HT1080 (cell line): ENCODE measurements around the gene FAM227B. TPM values are rescaled to one million over a fixed set of nuclear protein-coding genes. Genes with fewer than 3 reads are reported as not detected.
"Not testable (repeated sequence)": the region's sequence is repeated elsewhere in the genome, so short reads cannot be mapped to it uniquely, and the experiment has no call there.

Source experiments
- DNase-seq: peaks from one replicate; pipeline ENCODE4 v3.0.0-alpha.2; 2015; ENCODE audit warnings: low read depth
- polyA plus RNA-seq, 2 experiments: library from polyadenylated mRNA; depleted of rRNA; stranded (reverse); fragments of >200 nt; gene quantifications; 2 replicates each; pipeline ENCODE4 v1.2.3, GENCODE V29; 2015
- total RNA-seq: library from RNA; depleted of rRNA; stranded (reverse); fragments of >200 nt; shearing (Covaris generic); gene quantifications from 2 replicates; pipeline ENCODE4 v1.2.3, GENCODE V29; 2014; rRNA removed

FAM227B gene, protein sequence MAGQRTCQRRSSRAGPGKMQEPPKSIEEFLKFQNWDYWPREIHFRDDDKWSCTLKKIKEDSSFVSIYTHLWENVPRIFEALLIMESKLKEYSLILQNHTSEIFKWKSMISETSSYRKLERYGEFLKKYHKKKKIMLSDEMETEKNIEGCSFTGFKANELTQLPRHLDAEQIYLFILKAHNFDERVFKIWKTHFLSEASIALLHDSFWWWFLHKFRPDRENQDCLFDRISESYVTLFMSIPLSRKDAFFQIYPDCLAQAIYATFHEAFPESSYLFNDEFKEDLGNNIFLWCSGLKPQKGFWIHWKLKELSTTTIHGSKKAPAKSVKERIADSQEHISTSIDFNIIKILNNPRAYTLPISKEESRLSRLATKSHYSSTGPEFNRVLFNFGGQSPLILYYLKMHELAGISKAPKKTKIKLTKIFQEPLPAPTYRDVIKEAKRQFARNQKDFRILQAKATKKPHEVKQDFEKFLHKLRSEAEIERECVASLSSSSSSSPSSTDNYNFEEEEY
- total RNA-seq = 4.5 and 7.2 TPM in 2 replicates
- 7.5 and 8.5 TPM in 2 replicates for polyA plus RNA-seq (2015; cell fraction: cytosol; rRNA removed)
- 6.5 and 8.0 TPM in 2 replicates for polyA plus RNA-seq (2015; cell fraction: nucleus; rRNA removed)

DNA sequence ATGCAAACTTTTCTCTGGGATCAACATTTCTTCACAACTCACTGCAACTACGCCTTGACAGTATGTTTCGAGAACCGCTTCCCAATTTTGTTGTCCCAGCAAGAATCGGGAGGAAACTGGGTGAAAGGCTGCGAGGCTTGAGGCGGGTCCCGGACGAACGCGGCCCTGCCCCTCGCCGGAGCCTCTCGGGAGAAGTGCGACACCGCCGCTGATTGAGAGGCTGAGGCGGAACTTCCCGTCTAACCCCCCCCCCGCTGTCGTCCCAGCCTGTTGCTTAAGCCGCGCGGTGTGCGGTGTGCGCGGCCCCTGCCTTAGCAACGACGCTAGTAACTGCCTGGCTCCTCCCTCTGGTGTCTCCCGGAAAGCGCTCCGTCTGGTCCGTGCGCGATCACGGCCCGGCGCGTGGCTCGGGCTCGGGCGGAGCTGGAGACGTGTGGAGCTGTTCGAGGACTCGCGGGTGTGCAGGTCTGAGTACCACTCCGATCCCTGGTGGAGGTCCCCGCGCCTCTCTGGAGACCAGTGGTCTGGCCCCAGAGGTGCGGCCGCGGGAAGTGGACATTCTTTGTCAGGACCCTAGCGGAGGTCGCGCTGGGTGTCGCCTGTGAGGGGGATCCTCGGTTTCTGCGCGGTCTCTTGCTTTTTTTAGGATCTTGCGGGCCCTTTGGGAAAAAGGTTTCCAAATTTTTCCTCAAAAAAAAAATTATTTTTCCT, at the start of gene FAM227B, which contains the start of gene DTWD1:
Gene FAM227B, minus strand, starts transcription at position 161 of the 711 bp plus-strand sequence. CDS start 5,647 bp downstream, outside the sequence.
Gene DTWD1, plus strand, starts transcription at position 391 of the 711 bp plus-strand sequence. CDS start 4,120 bp downstream, outside the sequence.
- DNase-seq = peak; percentile 97

DNA sequence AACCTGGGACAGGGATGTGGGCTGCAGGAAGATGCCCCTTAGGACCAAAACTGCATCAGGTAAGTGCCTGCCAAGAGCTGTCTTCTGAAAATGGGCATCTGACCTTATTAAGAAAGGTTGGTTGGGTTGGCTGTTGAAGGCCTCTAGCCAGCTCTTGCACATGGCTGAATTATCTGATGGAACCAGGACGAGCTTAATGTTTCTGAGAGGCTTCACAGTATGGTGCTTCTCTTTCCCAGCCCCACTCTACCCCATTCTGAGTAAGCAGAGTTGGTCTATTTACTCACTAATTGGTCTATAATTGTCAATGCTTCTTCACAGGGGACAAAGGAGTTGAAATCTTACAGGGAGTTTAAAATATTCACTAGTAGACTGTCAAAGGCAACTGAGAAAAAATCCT, 48.7 kb upstream of the FAM227B start:
- no peak for DNase-seq

- not testable (repeated sequence) for DNase-seq
Measured at GRCh38 chr15:49666486-49666885, 45.9 kb upstream of the FAM227B start.

DNA sequence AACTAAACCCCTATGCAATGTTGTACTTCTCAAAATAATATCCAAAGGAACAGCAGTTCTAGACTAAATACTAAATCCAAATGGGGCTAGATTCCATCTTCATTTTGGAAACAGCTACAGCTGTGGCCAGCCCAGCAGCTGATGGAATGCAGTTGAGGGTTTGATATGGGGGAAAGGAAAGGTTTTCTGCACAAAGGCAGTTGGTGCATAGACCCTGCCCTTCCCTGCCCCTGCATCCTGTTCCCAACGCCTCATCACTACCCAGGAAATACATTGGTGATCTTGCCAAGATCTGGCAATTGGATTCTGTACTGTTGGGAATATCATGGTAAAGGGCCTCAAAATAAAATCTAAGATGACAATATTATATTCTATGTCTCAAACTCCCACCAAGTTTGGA, 44.1 kb upstream of the FAM227B start:
- DNase-seq = peak; percentile 58

DNA sequence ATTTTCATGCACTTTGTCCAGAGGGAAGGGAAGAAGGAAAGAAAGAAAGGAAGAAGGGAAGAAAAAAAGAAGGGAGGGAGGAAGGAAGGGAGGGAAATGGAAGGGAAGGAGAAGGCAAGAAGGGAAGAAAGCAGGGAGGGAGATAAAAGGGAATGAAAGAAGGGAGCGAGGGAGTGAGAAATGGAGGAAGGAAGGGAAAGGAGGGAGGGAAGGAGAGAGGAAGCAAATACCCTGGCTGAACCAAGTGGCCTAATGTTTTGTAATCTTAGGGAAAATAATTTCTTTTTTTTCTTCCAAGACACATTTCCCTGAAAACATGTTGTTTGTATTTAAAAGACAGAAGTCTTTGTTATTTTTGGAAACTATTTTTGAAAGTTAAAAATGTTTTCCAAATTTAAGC, 36.1 kb upstream of the FAM227B start:
- DNase-seq = no peak

GRCh38 chr15:49652922-49653321, 32.3 kb upstream of the FAM227B start:
- DNase-seq = no peak

DNA sequence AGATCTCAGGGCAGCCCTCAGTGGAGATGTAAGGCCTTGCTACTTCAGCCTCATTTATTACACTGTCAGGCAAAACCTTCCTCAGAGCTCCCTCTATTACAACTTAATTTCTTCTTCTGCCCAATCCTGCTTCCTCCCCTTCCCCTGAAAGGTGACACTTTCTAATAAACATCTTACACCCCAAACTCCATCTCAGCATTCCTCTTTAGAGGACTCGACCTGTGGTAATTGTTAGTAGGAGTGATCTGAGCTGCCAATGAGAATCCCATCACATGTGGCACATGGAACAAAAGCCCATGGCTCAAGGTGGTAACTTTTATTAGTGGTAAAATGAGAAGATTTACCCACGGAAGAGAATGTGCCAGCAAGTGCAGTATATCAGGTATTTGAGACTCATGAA, 30.1 kb upstream of the FAM227B start:
- no peak for DNase-seq

DNA sequence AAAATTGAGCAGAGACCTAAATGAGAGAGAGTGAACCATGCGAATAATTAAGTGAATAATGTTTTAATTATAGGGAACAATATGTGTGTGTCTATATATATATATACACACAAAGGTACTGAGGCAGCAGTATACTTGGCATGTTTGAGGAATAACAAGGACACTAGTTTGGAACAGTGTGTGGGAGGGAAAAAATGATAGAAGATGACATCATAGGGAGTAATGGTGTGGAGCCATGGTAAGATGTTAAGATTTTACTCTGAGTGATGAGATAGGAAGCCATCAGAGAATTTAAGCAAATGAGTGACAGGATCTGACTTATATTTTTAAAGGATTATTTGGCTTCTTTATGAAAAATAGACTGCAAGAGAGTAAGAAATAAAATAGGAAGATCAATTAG, 29.4 kb upstream of the FAM227B start:
- DNase-seq = no peak

DNA sequence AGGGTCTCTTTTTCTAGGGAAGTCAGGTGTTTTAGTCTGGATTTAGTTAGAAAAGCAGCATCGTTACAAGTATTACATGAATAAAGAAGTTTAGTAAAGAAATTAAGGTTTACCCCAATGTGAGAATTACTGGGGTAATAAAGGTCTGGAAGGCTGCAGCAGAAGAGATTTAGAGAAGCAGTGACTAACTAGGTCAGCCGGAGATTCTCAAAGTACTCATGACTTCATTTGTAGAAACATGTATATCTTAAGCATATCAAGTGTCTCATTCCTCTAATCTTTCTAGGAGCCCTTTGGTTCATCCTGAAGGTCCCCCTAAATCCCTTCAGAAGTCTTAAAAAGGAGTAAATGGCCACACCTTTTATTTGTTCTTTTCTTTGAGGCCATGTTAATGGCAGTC, 26.3 kb upstream of the FAM227B start:
- no peak for DNase-seq

DNA sequence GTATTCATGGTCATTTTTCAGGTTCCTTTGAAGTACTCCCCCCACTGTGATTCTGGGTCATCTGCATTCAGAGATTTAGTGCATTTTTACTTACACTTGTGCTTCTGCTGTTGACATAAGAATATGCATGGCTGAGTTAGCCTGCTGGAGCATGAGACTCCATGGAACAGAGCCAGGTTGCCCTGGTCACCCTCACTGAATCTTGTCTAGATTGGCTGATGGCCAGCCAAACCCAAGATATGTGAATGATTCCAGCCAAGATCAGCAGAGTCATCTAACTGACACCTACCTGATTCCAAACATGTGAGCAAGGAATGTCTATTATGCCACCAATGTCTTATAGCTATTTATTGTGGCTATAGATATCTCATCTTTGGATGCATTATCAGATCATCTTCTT, 25.3 kb upstream of the FAM227B start:
- DNase-seq = peak; percentile 64

- no peak for DNase-seq
Measured at GRCh38 chr15:49645277-49645676, 24.7 kb upstream of the FAM227B start.

- DNase-seq = no peak
Measured at GRCh38 chr15:49644364-49644794, 23.8 kb upstream of the FAM227B start.

- no peak for DNase-seq
Measured at GRCh38 chr15:49637857-49638256, 17.2 kb upstream of the FAM227B start.

DNA sequence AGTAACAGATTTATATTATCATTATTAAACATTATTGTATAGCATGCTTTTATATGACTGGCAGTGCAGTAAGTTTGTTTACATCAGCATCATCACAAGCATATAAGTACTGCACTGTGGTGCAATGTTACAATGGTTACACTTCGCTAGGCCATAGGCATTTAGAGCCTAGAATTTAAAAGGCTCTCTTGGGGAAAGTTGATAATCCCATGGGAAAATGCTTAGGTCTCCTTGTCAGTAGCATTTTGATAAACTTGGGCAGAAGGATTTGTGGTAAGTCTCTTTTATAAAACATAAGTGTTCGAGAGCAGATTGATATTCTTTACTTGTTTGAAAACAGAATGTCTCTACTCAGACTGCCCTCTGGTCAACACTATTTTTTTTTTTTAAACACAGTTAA, 7.8 kb upstream of the FAM227B start:
- DNase-seq = no peak

- peak; percentile 91 for DNase-seq
Measured at GRCh38 chr15:49627407-49627877, 6.8 kb upstream of the FAM227B start.

DNA sequence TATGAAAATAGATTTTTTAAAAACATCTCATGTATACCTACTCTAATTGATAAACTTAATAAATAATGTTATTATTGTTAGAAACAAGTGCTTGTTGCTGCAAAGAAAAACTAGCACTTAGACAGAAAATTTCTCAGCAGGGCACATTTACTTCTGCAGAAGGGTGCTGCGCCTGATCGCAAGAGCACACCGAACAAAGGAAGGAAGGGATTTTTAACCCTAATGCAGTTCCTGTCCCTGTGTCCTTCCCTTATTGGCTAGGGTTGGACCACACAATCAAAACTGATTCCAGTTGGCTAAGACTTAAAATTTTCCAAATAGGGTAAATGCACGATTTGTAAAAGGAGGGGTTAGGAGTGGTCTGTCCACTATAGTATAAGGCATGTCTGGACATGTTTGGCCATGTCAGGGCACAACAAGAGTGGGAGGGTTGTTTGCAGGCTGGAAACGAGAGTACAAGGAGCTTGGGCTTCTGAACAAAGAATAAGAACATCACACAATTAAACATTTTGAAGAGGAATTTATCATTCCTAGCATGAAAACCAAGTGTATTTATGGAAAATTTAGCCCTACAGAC, 4.9 kb upstream of the FAM227B start:
- peak; percentile 32 for DNase-seq

GRCh38 chr15:49624056-49624455, 3.4 kb upstream of the FAM227B start:
- no peak for DNase-seq

- DNase-seq = no peak
Measured at GRCh38 chr15:49622561-49622960, 1.9 kb upstream of the FAM227B start.

GRCh38 chr15:49621887-49622286, 1.3 kb upstream of the FAM227B start:
- DNase-seq = peak; percentile 25

DNA sequence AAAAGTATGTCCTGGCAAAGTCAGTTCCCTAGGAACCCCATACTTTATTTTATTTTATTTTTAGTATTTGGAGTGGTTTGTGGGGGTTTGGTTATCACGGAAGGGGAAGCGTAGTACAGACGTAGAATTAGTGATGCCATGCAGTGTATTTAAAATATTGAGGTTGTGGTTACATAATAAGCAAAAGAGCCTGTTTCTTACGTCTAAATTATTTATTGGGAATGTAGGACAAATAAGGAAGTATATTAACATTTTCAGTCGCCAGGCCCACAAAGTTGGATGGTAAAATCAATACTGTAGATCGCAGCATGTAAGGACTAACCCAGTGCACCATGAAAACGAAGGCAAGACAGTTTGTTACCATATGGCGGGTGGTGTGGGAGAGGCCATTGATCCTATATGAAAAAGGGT, 788 bp upstream of the FAM227B start:
- peak; percentile 20 for DNase-seq

GRCh38 chr15:49620199-49620598, 419 bp downstream of the FAM227B start:
- DNase-seq = no peak
